GM21367 (cell line): ENCODE data around the gene TMEM184C.

Experiments
- ATAC-seq: cut with Tn5 transposase; IDR thresholded peaks from one replicate; pipeline ENCODE4 v1.9.1; 2021; ENCODE audit not compliant: unreplicated experiment

TMEM184C gene

GRCh38 chr4:147617173-147617840 lies at the start of gene TMEM184C:
TSS of gene TMEM184C (plus strand) at chr4:147617397. CDS start at chr4:147617957, 560 bp downstream.
- ATAC-seq, result peak; percentile 99

- ATAC-seq, result no peak
Measured at GRCh38 chr4:147570616-147571015, 46.6 kb upstream of the TMEM184C start.

- no peak for ATAC-seq
Measured at GRCh38 chr4:147571036-147571770, 46.0 kb upstream of the TMEM184C start.

GRCh38 chr4:147576084-147576483 lies 41.1 kb upstream of the TMEM184C start:
- no peak for ATAC-seq

GRCh38 chr4:147578051-147578476 lies 39.1 kb upstream of the TMEM184C start:
- ATAC-seq, result no peak

- ATAC-seq, result no peak
Measured at GRCh38 chr4:147578593-147578992, 38.6 kb upstream of the TMEM184C start.

- ATAC-seq, result no peak
Measured at GRCh38 chr4:147580396-147580795, 36.8 kb upstream of the TMEM184C start.

GRCh38 chr4:147581606-147582350 lies 35.4 kb upstream of the TMEM184C start:
- ATAC-seq, result no peak

- ATAC-seq, result no peak
Measured at GRCh38 chr4:147582386-147583060, 34.7 kb upstream of the TMEM184C start.

GRCh38 chr4:147583876-147584275 lies 33.3 kb upstream of the TMEM184C start:
- ATAC-seq, result no peak

GRCh38 chr4:147586032-147586431 lies 31.2 kb upstream of the TMEM184C start:
- no peak for ATAC-seq

- peak; percentile 92 for ATAC-seq
Measured at GRCh38 chr4:147586637-147587036, 30.6 kb upstream of the TMEM184C start.

GRCh38 chr4:147587041-147587440 lies 30.2 kb upstream of the TMEM184C start:
- no peak for ATAC-seq

GRCh38 chr4:147589586-147589985 lies 27.6 kb upstream of the TMEM184C start:
- ATAC-seq, result no peak

- no peak for ATAC-seq
Measured at GRCh38 chr4:147590249-147590920, 26.8 kb upstream of the TMEM184C start.

- no peak for ATAC-seq
Measured at GRCh38 chr4:147591106-147591505, 26.1 kb upstream of the TMEM184C start.

GRCh38 chr4:147594107-147594506 lies 23.1 kb upstream of the TMEM184C start:
- ATAC-seq, result no peak

GRCh38 chr4:147594578-147594977 lies 22.6 kb upstream of the TMEM184C start:
- ATAC-seq, result no peak

- ATAC-seq, result no peak
Measured at GRCh38 chr4:147596377-147596776, 20.8 kb upstream of the TMEM184C start.

GRCh38 chr4:147596981-147597380 lies 20.2 kb upstream of the TMEM184C start:
- ATAC-seq, result no peak

GRCh38 chr4:147597561-147597960 lies 19.6 kb upstream of the TMEM184C start:
- no peak for ATAC-seq
